Measurements from ENCODE around the gene LYZL4. TPM values are rescaled to one million over a fixed set of nuclear protein-coding genes. Genes with fewer than 3 reads are reported as not detected.

Gene LYZL4
- total and polyA plus RNA-seq, 2 of the 13 experiments (the other 11 are each of a cell fraction or from before 2014, with no cell fraction given), result not detected

- TF ChIP-seq GABPA (IDR thresholded peaks at IDR 0.05; ENCODE audit: low read depth, low read length) (no peak), GABPA (CRISPR knock-in tag; IDR thresholded peaks at IDR 0.05; ENCODE audit: low read depth) (no peak), KLF9 (CRISPR knock-in tag; IDR thresholded peaks at IDR 0.05; ENCODE audit: low read depth) (no peak), ZBTB7B (CRISPR knock-in tag; IDR thresholded peaks at IDR 0.05) (no peak), ZUFSP (CRISPR knock-in tag; IDR thresholded peaks at IDR 0.05; ENCODE audit: borderline replicate concordance) (no peak), SALL1 (CRISPR knock-in tag; IDR thresholded peaks at IDR 0.05) (peak; percentile 25; the same call in 1 of the 2 replicates), HNF4A (CRISPR knock-in tag; IDR thresholded peaks at IDR 0.05) (no peak), FOXK1 (CRISPR knock-in tag; IDR thresholded peaks at IDR 0.05; ENCODE audit: borderline replicate concordance, low read depth) (no peak), CCAR2 (optimal IDR thresholded peaks at IDR 0.05; ENCODE audit: low read depth, low read length) (no peak), ZNF136 (CRISPR knock-in tag; IDR thresholded peaks at IDR 0.05; ENCODE audit: low read depth) (no peak), RXRB (CRISPR knock-in tag; IDR thresholded peaks at IDR 0.05; ENCODE audit: borderline replicate concordance) (peak; percentile 34; the same call in 1 of the 2 replicates), ZNF460 (CRISPR knock-in tag; IDR thresholded peaks at IDR 0.05; ENCODE audit: borderline replicate concordance) (no peak), CENPX (CRISPR knock-in tag; IDR thresholded peaks at IDR 0.05) (no peak), ONECUT2 (CRISPR knock-in tag; IDR thresholded peaks at IDR 0.05) (no peak), ZFP91 (CRISPR knock-in tag; IDR thresholded peaks at IDR 0.05; ENCODE audit: borderline replicate concordance) (no peak), ZNF441 (CRISPR knock-in tag; IDR thresholded peaks at IDR 0.05; ENCODE audit: borderline replicate concordance) (no peak), ZNF264 (CRISPR knock-in tag; IDR thresholded peaks at IDR 0.05) (no peak), PITX1 (CRISPR knock-in tag; IDR thresholded peaks at IDR 0.05) (peak; percentile 43; the same call in 1 of the 2 replicates), EEA1 (CRISPR knock-in tag; IDR thresholded peaks at IDR 0.05; ENCODE audit: borderline replicate concordance) (no peak), ZBTB43 (CRISPR knock-in tag; conservative IDR thresholded peaks at IDR 0.05) (no peak), KAT7 (CRISPR knock-in tag; IDR thresholded peaks at IDR 0.05; ENCODE audit: borderline replicate concordance) (no peak), HDAC6 (IDR thresholded peaks at IDR 0.05; ENCODE audit: low read depth, low read length) (no peak), SALL2 (CRISPR knock-in tag; IDR thresholded peaks at IDR 0.05) (no peak)
- TF ChIP-seq, protein P1, sequence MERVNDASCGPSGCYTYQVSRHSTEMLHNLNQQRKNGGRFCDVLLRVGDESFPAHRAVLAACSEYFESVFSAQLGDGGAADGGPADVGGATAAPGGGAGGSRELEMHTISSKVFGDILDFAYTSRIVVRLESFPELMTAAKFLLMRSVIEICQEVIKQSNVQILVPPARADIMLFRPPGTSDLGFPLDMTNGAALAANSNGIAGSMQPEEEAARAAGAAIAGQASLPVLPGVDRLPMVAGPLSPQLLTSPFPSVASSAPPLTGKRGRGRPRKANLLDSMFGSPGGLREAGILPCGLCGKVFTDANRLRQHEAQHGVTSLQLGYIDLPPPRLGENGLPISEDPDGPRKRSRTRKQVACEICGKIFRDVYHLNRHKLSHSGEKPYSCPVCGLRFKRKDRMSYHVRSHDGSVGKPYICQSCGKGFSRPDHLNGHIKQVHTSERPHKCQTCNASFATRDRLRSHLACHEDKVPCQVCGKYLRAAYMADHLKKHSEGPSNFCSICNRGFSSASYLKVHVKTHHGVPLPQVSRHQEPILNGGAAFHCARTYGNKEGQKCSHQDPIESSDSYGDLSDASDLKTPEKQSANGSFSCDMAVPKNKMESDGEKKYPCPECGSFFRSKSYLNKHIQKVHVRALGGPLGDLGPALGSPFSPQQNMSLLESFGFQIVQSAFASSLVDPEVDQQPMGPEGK (CRISPR knock-in tag; IDR thresholded peaks at IDR 0.05), result 0 out of 2 replicates have a peak, but pooled peaks have one; percentile 11
- TF ChIP-seq, protein P2, sequence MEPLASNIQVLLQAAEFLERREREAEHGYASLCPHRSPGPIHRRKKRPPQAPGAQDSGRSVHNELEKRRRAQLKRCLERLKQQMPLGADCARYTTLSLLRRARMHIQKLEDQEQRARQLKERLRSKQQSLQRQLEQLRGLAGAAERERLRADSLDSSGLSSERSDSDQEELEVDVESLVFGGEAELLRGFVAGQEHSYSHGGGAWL (CRISPR knock-in tag; IDR thresholded peaks at IDR 0.05), result no peak
Measured at GRCh38 chr3:42443819-42444436, 33.5 kb upstream of the LYZL4 start (continued).

Data from HepG2 (cell line).